ES-I3 (cell line): Measurements from ENCODE around the gene B3GALT4.

Experiments
- H3K36me3 ChIP-seq: 2 replicates; pipeline ENCODE4 v1.6.1; 2013; ENCODE audit warnings: mild to moderate bottlenecking, low read length, control low read depth, moderate library complexity; ENCODE audit not compliant: insufficient read depth
- H3K4me1 ChIP-seq: 2 replicates; pipeline ENCODE4 v1.6.1; 2013; ENCODE audit warnings: mild to moderate bottlenecking, control low read depth, low read length; ENCODE audit not compliant: insufficient read depth
- H3K9ac ChIP-seq: 2 replicates; pipeline ENCODE4 v1.6.1; 2013; ENCODE audit warnings: low read depth, mild to moderate bottlenecking, low read length, moderate library complexity
- H3K9me3 ChIP-seq: 2 replicates; pipeline ENCODE4 v1.6.1; 2013; ENCODE audit warnings: mild to moderate bottlenecking, low read length, moderate library complexity; ENCODE audit not compliant: control insufficient read depth, insufficient read depth

The B3GALT4 gene

GRCh38 chr6:33276864-33277662 is at the start of gene B3GALT4:
Gene B3GALT4, plus strand, starts transcription at chr6:33277123. Its CDS starts 297 bp downstream, at chr6:33277420.
- H3K36me3 ChIP-seq, result peaks cover 44% of the 10 kb centered on the region

GRCh38 chr6:33235221-33235634 is 41.7 kb upstream of the B3GALT4 start:
- peaks cover 11% of the 10 kb centered on the region for H3K4me1 ChIP-seq
- H3K9ac ChIP-seq, result peak overlapping the region; percentile 25; the same call in 1 of the 2 replicates
- no peaks in the 10 kb centered on the region for H3K36me3 ChIP-seq
- no peaks in the 10 kb centered on the region for H3K9me3 ChIP-seq

More at GRCh38 chr6:33276864-33277662, at the start of gene B3GALT4:
- no peaks in the 10 kb centered on the region for H3K9me3 ChIP-seq
- peaks cover 16% of the 10 kb centered on the region for H3K4me1 ChIP-seq
- H3K9ac ChIP-seq, result peak within 1 kb of the TSS; percentile 64

GRCh38 chr6:33236328-33236727 is 40.6 kb upstream of the B3GALT4 start:
- H3K9me3 ChIP-seq, result no peaks in the 10 kb centered on the region
- peaks cover 11% of the 10 kb centered on the region for H3K4me1 ChIP-seq
- H3K9ac ChIP-seq, result no peak overlapping the region
- H3K36me3 ChIP-seq, result no peaks in the 10 kb centered on the region

GRCh38 chr6:33236852-33237251 is 40.1 kb upstream of the B3GALT4 start:
- H3K36me3 ChIP-seq, result no peaks in the 10 kb centered on the region
- peaks cover 11% of the 10 kb centered on the region for H3K4me1 ChIP-seq

GRCh38 chr6:33237741-33238140 is 39.2 kb upstream of the B3GALT4 start:
- Histone ChIP-seq H3K4me1 (peaks cover 11% of the 10 kb centered on the region), H3K36me3 (no peaks in the 10 kb centered on the region), H3K9me3 (no peaks in the 10 kb centered on the region), H3K9ac (no peak overlapping the region)

More at GRCh38 chr6:33236852-33237251, 40.1 kb upstream of the B3GALT4 start:
- no peak overlapping the region for H3K9ac ChIP-seq
- no peaks in the 10 kb centered on the region for H3K9me3 ChIP-seq

GRCh38 chr6:33241968-33242367 is 35.0 kb upstream of the B3GALT4 start:
- Histone ChIP-seq H3K9ac (no peak overlapping the region), H3K36me3 (no peaks in the 10 kb centered on the region), H3K9me3 (no peaks in the 10 kb centered on the region), H3K4me1 (no peaks in the 10 kb centered on the region)

GRCh38 chr6:33243476-33243875 is 33.4 kb upstream of the B3GALT4 start:
- no peaks in the 10 kb centered on the region for H3K4me1 ChIP-seq
- no peak overlapping the region for H3K9ac ChIP-seq
- H3K9me3 ChIP-seq, result no peaks in the 10 kb centered on the region
- no peaks in the 10 kb centered on the region for H3K36me3 ChIP-seq

- H3K9ac ChIP-seq, result peak overlapping the region; percentile 50; the same call in 1 of the 2 replicates
These were observed 28.8 kb upstream of the B3GALT4 start for GRCh38 chr6:33247977-33248642.

GRCh38 chr6:33248643-33248931 is 28.3 kb upstream of the B3GALT4 start:
- H3K4me1 ChIP-seq, result peaks cover 6% of the 10 kb centered on the region; the same call in 1 of the 2 replicates
- H3K36me3 ChIP-seq, result no peaks in the 10 kb centered on the region
- no peaks in the 10 kb centered on the region for H3K9me3 ChIP-seq
- peak overlapping the region; percentile 50; the same call in 1 of the 2 replicates for H3K9ac ChIP-seq

More at GRCh38 chr6:33247977-33248642, 28.8 kb upstream of the B3GALT4 start:
- no peaks in the 10 kb centered on the region for H3K9me3 ChIP-seq
- H3K4me1 ChIP-seq, result peaks cover 6% of the 10 kb centered on the region; the same call in 1 of the 2 replicates
- no peaks in the 10 kb centered on the region for H3K36me3 ChIP-seq

- H3K9me3 ChIP-seq, result no peaks in the 10 kb centered on the region
- H3K9ac ChIP-seq, result peak overlapping the region; percentile 74
- no peaks in the 10 kb centered on the region for H3K36me3 ChIP-seq
- H3K4me1 ChIP-seq, result peaks cover 6% of the 10 kb centered on the region; the same call in 1 of the 2 replicates
These were observed 27.8 kb upstream of the B3GALT4 start for GRCh38 chr6:33248932-33249731.

GRCh38 chr6:33249732-33250630 is 26.9 kb upstream of the B3GALT4 start:
- no peaks in the 10 kb centered on the region for H3K36me3 ChIP-seq
- no peaks in the 10 kb centered on the region for H3K9me3 ChIP-seq
- peaks cover 6% of the 10 kb centered on the region; the same call in 1 of the 2 replicates for H3K4me1 ChIP-seq
- H3K9ac ChIP-seq, result peak overlapping the region; percentile 74

GRCh38 chr6:33250731-33251130 is 26.2 kb upstream of the B3GALT4 start:
- peaks cover 6% of the 10 kb centered on the region; the same call in 1 of the 2 replicates for H3K4me1 ChIP-seq
- no peak overlapping the region for H3K9ac ChIP-seq
- no peaks in the 10 kb centered on the region; the same call in 1 of the 2 replicates for H3K9me3 ChIP-seq
- no peaks in the 10 kb centered on the region for H3K36me3 ChIP-seq

GRCh38 chr6:33251395-33252012 is 25.4 kb upstream of the B3GALT4 start:
- H3K9ac ChIP-seq, result no peak overlapping the region
- no peaks in the 10 kb centered on the region; the same call in 1 of the 2 replicates for H3K9me3 ChIP-seq
- H3K4me1 ChIP-seq, result peaks cover 6% of the 10 kb centered on the region; the same call in 1 of the 2 replicates
- H3K36me3 ChIP-seq, result no peaks in the 10 kb centered on the region
